Measurements from ENCODE around the gene CADPS. TPM values are rescaled to one million over a fixed set of nuclear protein-coding genes. Genes with fewer than 3 reads are reported as not detected.
"Not testable (repeated sequence)": the region's sequence is repeated elsewhere in the genome, so short reads cannot be mapped to it uniquely, and the experiment has no call there.

CADPS gene
- total RNA-seq, 4 donors from 2014 or later = 0.82 to 13.2 TPM; not detected in 2

GRCh38 chr3:62582495-62583172, 292.6 kb downstream of the CADPS start:
- Histone ChIP-seq H3K4me3 (no peak overlapping the region), H3K4me1 (no peaks in the 10 kb centered on the region), H3K36me3 (no peaks in the 10 kb centered on the region), H3K9me3 (no peaks in the 10 kb centered on the region), H3K27ac (no peak overlapping the region), H3K27me3 (no peaks in the 10 kb centered on the region)
- no peak for DNase-seq
- TF ChIP-seq POLR2A (IDR thresholded peaks at IDR 0.05) (no peak), CTCF (IDR thresholded peaks at IDR 0.05) (no peak)
- intact Hi-C loops (cut with DNase I; ENCODE audit: low total_unique reads) = no loop called here

GRCh38 chr3:62580485-62580884, 294.7 kb downstream of the CADPS start:
- H3K36me3 ChIP-seq; H3K27ac ChIP-seq; DNase-seq; intact Hi-C loops (cut with DNase I; ENCODE audit: low total_unique reads); H3K27me3 ChIP-seq; H3K4me1 ChIP-seq; H3K9me3 ChIP-seq; H3K4me3 ChIP-seq: not testable (repeated sequence)

GRCh38 chr3:62577153-62577552, 298.1 kb downstream of the CADPS start:
- intact Hi-C loops (cut with DNase I; ENCODE audit: low total_unique reads) = no loop called here
- no peak overlapping the region for H3K27ac ChIP-seq
- no peaks in the 10 kb centered on the region for H3K4me1 ChIP-seq
- no peaks in the 10 kb centered on the region for H3K36me3 ChIP-seq
- TF ChIP-seq POLR2A (IDR thresholded peaks at IDR 0.05) (no peak), CTCF (IDR thresholded peaks at IDR 0.05) (no peak)
- H3K9me3 ChIP-seq = no peaks in the 10 kb centered on the region
- no peak overlapping the region for H3K4me3 ChIP-seq
- no peak for DNase-seq
- H3K27me3 ChIP-seq = no peaks in the 10 kb centered on the region

DNA sequence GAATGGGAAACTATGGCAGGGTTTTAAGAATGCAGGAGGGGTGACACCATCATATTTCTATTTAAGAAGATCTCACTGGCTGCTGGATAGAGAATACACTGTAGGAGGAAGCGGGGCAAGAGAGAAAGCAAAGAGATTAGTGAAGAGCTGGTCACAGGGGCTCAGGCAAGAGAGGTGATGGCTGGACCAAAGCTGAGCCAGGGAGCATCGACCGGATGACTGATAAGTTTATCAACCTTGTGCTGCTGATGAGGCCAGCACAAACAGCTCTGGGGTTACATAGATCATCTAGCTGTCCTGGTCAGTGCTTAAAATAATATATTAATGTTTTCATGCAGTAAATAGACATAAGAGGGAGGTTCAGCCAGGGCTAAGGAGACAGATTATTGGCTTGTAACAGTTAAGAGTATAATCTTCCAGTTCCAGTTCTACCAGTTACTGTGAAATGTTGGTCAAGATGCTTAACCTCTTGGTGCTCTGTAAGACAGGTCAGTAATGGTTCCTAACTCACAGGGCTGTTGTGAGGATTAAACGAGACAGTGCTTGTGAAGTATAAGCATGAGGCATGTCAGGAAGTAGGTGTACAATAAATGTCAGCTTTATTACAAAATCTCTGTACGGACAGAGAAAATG, 300.8 kb downstream of the CADPS start:
- Histone ChIP-seq H3K4me1 (no peaks in the 10 kb centered on the region), H3K27me3 (no peaks in the 10 kb centered on the region), H3K27ac (no peak overlapping the region), H3K36me3 (no peaks in the 10 kb centered on the region), H3K9me3 (no peaks in the 10 kb centered on the region), H3K4me3 (no peak overlapping the region)
- no peak for DNase-seq
- intact Hi-C loops (cut with DNase I; ENCODE audit: low total_unique reads) = no loop called here
- no peak for TF ChIP-seq CTCF (IDR thresholded peaks at IDR 0.05)
- TF ChIP-seq POLR2A (IDR thresholded peaks at IDR 0.05) = no peak

GRCh38 chr3:62571916-62572315, 303.3 kb downstream of the CADPS start:
- intact Hi-C loops (cut with DNase I; ENCODE audit: low total_unique reads) = no loop called here
- TF ChIP-seq CTCF (IDR thresholded peaks at IDR 0.05) (no peak), POLR2A (IDR thresholded peaks at IDR 0.05) (no peak)
- no peaks in the 10 kb centered on the region for H3K4me1 ChIP-seq
- H3K9me3 ChIP-seq = no peaks in the 10 kb centered on the region
- no peak overlapping the region for H3K4me3 ChIP-seq
- H3K27ac ChIP-seq = no peak overlapping the region
- H3K27me3 ChIP-seq = no peaks in the 10 kb centered on the region
- no peak for DNase-seq
- no peaks in the 10 kb centered on the region for H3K36me3 ChIP-seq
